H9 (cell line): ENCODE results near the gene IL1RAPL2. TPM values are rescaled to one million over a fixed set of nuclear protein-coding genes. Genes with fewer than 3 reads are reported as not detected.

Experiments used
- DNase-seq: peaks from one replicate; pipeline ENCODE4 v3.0.0-alpha.2; 2017
- H2AFZ ChIP-seq: one replicate; pipeline ENCODE4 v1.6.1; 2013; ENCODE audit warnings: mild to moderate bottlenecking, low read length, control low read depth, moderate library complexity
- H2AK5ac ChIP-seq: 2 replicates; pipeline ENCODE4 v1.6.1; 2013; ENCODE audit warnings: low read length, control low read depth, mixed read lengths; ENCODE audit not compliant: insufficient read length
- H2BK120ac ChIP-seq: one replicate; pipeline ENCODE4 v1.6.1; 2013; ENCODE audit warnings: low read depth, mild to moderate bottlenecking, low read length, control low read depth, inconsistent platforms; ENCODE audit not compliant: poor library complexity, severe bottlenecking
- H2BK12ac ChIP-seq: 2 replicates; pipeline ENCODE4 v1.6.1; 2013; ENCODE audit warnings: low read length, control low read depth, mixed read lengths, low read depth; ENCODE audit not compliant: insufficient read length
- H2BK15ac ChIP-seq: 2 replicates; pipeline ENCODE4 v1.6.1; 2013; ENCODE audit warnings: low read depth, low read length, control low read depth
- H2BK20ac ChIP-seq: one replicate; pipeline ENCODE4 v1.6.1; 2013; ENCODE audit warnings: low read depth, mild to moderate bottlenecking, low read length, control low read depth, inconsistent platforms; ENCODE audit not compliant: poor library complexity, severe bottlenecking
- H2BK5ac ChIP-seq: 2 replicates; pipeline ENCODE4 v1.6.1; 2013; ENCODE audit warnings: low read length, control low read depth, mixed read lengths; ENCODE audit not compliant: insufficient read length
- H3K14ac ChIP-seq: 2 replicates; pipeline ENCODE4 v1.6.1; 2013; ENCODE audit warnings: low read length, control low read depth; ENCODE audit not compliant: insufficient read depth
- H3K18ac ChIP-seq: 2 replicates; pipeline ENCODE4 v1.6.1; 2013; ENCODE audit warnings: low read depth, mild to moderate bottlenecking, mixed read lengths, low read length, control low read depth; ENCODE audit not compliant: insufficient read length
- H3K23ac ChIP-seq: 2 replicates; pipeline ENCODE4 v1.6.1; 2013; ENCODE audit warnings: low read length, control low read depth, mixed read lengths, low read depth; ENCODE audit not compliant: insufficient read length
- H3K23me2 ChIP-seq: 2 replicates; pipeline ENCODE4 v1.6.1; 2013; ENCODE audit warnings: low read depth, mild to moderate bottlenecking, mixed read lengths, low read length, control low read depth; ENCODE audit not compliant: insufficient read length, poor library complexity, severe bottlenecking
- H3K27ac ChIP-seq: 2 replicates; pipeline ENCODE4 v1.5.1; 2013; ENCODE audit warnings: low read length, control low read depth, mixed read lengths, low read depth; ENCODE audit not compliant: insufficient read length
- H3K27me3 ChIP-seq: 2 replicates; pipeline ENCODE4 v1.6.1; 2013; ENCODE audit warnings: low read length, control low read depth, inconsistent platforms; ENCODE audit not compliant: insufficient read depth
- H3K4ac ChIP-seq: 2 replicates; pipeline ENCODE4 v1.6.1; 2013; ENCODE audit warnings: low read depth, mild to moderate bottlenecking, control low read depth, inconsistent platforms, low read length, moderate library complexity
- H3K4me1 ChIP-seq: 2 replicates; pipeline ENCODE4 v1.6.1; 2013; ENCODE audit warnings: low read length, control low read depth, inconsistent platforms; ENCODE audit not compliant: insufficient read depth
- H3K4me2 ChIP-seq: 2 replicates; pipeline ENCODE4 v1.6.1; 2013; ENCODE audit warnings: low read length, control low read depth, mixed read lengths; ENCODE audit not compliant: insufficient read length, insufficient read depth
- H3K56ac ChIP-seq: 2 replicates; pipeline ENCODE4 v1.6.1; 2013; ENCODE audit warnings: low read depth, mild to moderate bottlenecking, mixed read lengths, low read length, control low read depth; ENCODE audit not compliant: insufficient read length
- H3K79me1 ChIP-seq: 2 replicates; pipeline ENCODE4 v1.6.1; 2013; ENCODE audit warnings: low read depth, mild to moderate bottlenecking, moderate library complexity, low read length, control low read depth, inconsistent platforms; ENCODE audit not compliant: insufficient read depth, poor library complexity, severe bottlenecking
- H3K79me2 ChIP-seq: 2 replicates; pipeline ENCODE4 v1.6.1; 2013; ENCODE audit warnings: low read length, control low read depth, inconsistent platforms; ENCODE audit not compliant: insufficient read depth
- H3K9ac ChIP-seq: 2 replicates; pipeline ENCODE4 v1.6.1; 2013; ENCODE audit warnings: low read length, control low read depth, mixed read lengths; ENCODE audit not compliant: insufficient read length; ENCODE audit errors: extremely low read depth
- H3K9me3 ChIP-seq: one replicate; pipeline ENCODE4 v1.6.1; 2013; ENCODE audit warnings: low read depth, low read length, inconsistent platforms; ENCODE audit not compliant: control insufficient read depth
- H3T11ph ChIP-seq: one replicate; pipeline ENCODE4 v1.6.1; 2013; ENCODE audit warnings: mild to moderate bottlenecking, low read length, control low read depth, inconsistent platforms
- H4K20me1 ChIP-seq: one replicate; pipeline ENCODE4 v1.6.1; 2013; ENCODE audit not compliant: control insufficient read depth, insufficient read length, insufficient read depth
- H4K5ac ChIP-seq: 2 replicates; pipeline ENCODE4 v1.6.1; 2013; ENCODE audit warnings: low read depth, mild to moderate bottlenecking, mixed read lengths, low read length, control low read depth; ENCODE audit not compliant: insufficient read length
- H4K8ac ChIP-seq: replicated peaks from 2 replicates; pipeline ENCODE4 v1.6.1; 2013; ENCODE audit warnings: low read length, control low read depth, mixed read lengths, low read depth; ENCODE audit not compliant: insufficient read length
- H4K91ac ChIP-seq: 2 replicates; pipeline ENCODE4 v1.6.1; 2013; ENCODE audit warnings: low read depth, mild to moderate bottlenecking, moderate library complexity, mixed read lengths, low read length, control low read depth; ENCODE audit not compliant: insufficient read length
- H3K27ac Mint-ChIP-seq, 3 experiments: 2 replicates in 2 of 3; 3 replicates in 1 of 3; pipeline ENCODE4 v1.8.0; 2020 to 2021; ENCODE audit warnings: mixed read lengths in 3 of 3, mild to moderate bottlenecking in 1 of 3, moderate library complexity in 1 of 3
- H3K27me3 Mint-ChIP-seq: 2 replicates; pipeline ENCODE4 v1.8.0; 2021; ENCODE audit warnings: low read depth, mild to moderate bottlenecking, moderate library complexity, mixed read lengths
- H3K36me3 Mint-ChIP-seq, 3 experiments: 2 replicates in 2 of 3; 3 replicates in 1 of 3; pipeline ENCODE4 v1.8.0; 2020 to 2021; ENCODE audit warnings: low read depth in 3 of 3, mixed read lengths in 3 of 3; ENCODE audit not compliant: insufficient read depth in 1 of 3
- H3K4me1 Mint-ChIP-seq, 2 experiments: 2 replicates each; pipeline ENCODE4 v1.8.0; 2020; ENCODE audit warnings: mixed read lengths in 2 of 2
- H3K4me3 Mint-ChIP-seq, 2 experiments: 2 replicates in 1 of 2; 3 replicates in 1 of 2; pipeline ENCODE4 v1.8.0; 2020 to 2021; ENCODE audit warnings: mild to moderate bottlenecking in 2 of 2, mixed read lengths in 2 of 2, moderate library complexity in 1 of 2
- H3K9me3 Mint-ChIP-seq, 2 experiments: 2 replicates in 1 of 2; 3 replicates in 1 of 2; pipeline ENCODE4 v1.8.0; 2020; ENCODE audit warnings: mild to moderate bottlenecking in 2 of 2, mixed read lengths in 2 of 2, moderate library complexity in 1 of 2
- WGBS: extraction: QIAGEN DNeasy Blood & Tissue Kit; methylation state at CpG from one replicate; pipeline ENCODE4 v1.1.7; 2013; ENCODE audit warnings: missing lambda C conversion rate, low lambda C conversion rate, mixed read lengths; ENCODE audit not compliant: insufficient read length; ENCODE audit errors: extremely low coverage; 5-methylcytosine and 5-hydroxymethylcytosine counted together
- total RNA-seq: library from RNA; stranded (reverse); gene quantifications from 2 replicates; pipeline ENCODE4 v1.2.1, GENCODE V29; 2021
- TF ChIP-seq, protein P1 (sequence below): fragments of 200-600 bp; sonication (generic); conservative IDR thresholded peaks from 3 replicates; pipeline ENCODE4 v1.8.0; 2021; ENCODE audit warnings: antibody characterized with exemption, mild to moderate bottlenecking

Gene IL1RAPL2
- total RNA-seq, 1 experiment from 2014 or later: not detected

DNA sequence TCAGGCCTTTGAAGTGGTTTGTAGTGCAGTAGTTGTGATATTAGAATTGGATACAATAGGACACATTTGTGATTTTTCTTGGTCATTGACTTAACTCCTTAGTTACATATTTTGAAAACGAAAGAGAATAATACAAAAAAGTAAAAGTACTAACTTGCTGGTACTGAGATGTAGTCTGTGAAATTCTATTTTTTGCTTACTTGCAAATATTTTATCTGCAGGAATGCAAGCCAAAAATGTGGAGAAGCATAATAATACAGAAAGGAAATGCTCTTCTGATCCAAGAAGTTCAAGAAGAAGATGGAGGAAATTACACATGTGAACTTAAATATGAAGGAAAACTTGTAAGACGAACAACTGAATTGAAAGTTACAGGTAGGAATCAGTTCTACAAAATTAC lies 701.2 kb downstream of the IL1RAPL2 start:
- Histone ChIP-seq H3K4me2 (no peak overlapping the region), H3K18ac (no peak overlapping the region), H2AK5ac (no peak overlapping the region), H3K56ac (no peak overlapping the region), H3K9ac (no peak overlapping the region), H3K4me1 (no peaks in the 10 kb centered on the region), H3K23ac (no peak overlapping the region), H4K8ac (no peak overlapping the region), H2BK15ac (no peak overlapping the region), H3K27me3 (no peaks in the 10 kb centered on the region), H2BK5ac (no peak overlapping the region), H2BK120ac (no peak overlapping the region), H2BK12ac (no peak overlapping the region), H3K4ac (no peak overlapping the region), H4K5ac (no peak overlapping the region), H3K23me2 (no peaks in the 10 kb centered on the region), H3K27ac (no peak overlapping the region), H4K91ac (no peak overlapping the region), H2AFZ (no peak overlapping the region), H3T11ph (no peak overlapping the region), H3K79me1 (no peaks in the 10 kb centered on the region), H3K79me2 (no peaks in the 10 kb centered on the region), H3K14ac (no peak overlapping the region), H3K9me3 (no peaks in the 10 kb centered on the region), H4K20me1 (no peaks in the 10 kb centered on the region), H2BK20ac (no peak overlapping the region)
- Mint-ChIP-seq H3K9me3 (peaks cover 0 to 25% of the 10 kb centered on the region in 2 experiments; a peak in 2 of 5 replicates), H3K27ac (no peak overlapping the region; a peak in 1 of 7 replicates), H3K4me1 (no peaks in the 10 kb centered on the region; a peak in 1 of 4 replicates), H3K27me3 (no peaks in the 10 kb centered on the region), H3K4me3 (no peak overlapping the region), H3K36me3 (no peaks in the 10 kb centered on the region; a peak in 1 of 7 replicates)
- no peak for DNase-seq
- WGBS: no CpG with 5 or more reads among the region's 2 CpGs
- TF ChIP-seq, protein P1, sequence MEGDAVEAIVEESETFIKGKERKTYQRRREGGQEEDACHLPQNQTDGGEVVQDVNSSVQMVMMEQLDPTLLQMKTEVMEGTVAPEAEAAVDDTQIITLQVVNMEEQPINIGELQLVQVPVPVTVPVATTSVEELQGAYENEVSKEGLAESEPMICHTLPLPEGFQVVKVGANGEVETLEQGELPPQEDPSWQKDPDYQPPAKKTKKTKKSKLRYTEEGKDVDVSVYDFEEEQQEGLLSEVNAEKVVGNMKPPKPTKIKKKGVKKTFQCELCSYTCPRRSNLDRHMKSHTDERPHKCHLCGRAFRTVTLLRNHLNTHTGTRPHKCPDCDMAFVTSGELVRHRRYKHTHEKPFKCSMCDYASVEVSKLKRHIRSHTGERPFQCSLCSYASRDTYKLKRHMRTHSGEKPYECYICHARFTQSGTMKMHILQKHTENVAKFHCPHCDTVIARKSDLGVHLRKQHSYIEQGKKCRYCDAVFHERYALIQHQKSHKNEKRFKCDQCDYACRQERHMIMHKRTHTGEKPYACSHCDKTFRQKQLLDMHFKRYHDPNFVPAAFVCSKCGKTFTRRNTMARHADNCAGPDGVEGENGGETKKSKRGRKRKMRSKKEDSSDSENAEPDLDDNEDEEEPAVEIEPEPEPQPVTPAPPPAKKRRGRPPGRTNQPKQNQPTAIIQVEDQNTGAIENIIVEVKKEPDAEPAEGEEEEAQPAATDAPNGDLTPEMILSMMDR: no peak
